Measurements from ENCODE around the gene SYNPO2L.

DNA sequence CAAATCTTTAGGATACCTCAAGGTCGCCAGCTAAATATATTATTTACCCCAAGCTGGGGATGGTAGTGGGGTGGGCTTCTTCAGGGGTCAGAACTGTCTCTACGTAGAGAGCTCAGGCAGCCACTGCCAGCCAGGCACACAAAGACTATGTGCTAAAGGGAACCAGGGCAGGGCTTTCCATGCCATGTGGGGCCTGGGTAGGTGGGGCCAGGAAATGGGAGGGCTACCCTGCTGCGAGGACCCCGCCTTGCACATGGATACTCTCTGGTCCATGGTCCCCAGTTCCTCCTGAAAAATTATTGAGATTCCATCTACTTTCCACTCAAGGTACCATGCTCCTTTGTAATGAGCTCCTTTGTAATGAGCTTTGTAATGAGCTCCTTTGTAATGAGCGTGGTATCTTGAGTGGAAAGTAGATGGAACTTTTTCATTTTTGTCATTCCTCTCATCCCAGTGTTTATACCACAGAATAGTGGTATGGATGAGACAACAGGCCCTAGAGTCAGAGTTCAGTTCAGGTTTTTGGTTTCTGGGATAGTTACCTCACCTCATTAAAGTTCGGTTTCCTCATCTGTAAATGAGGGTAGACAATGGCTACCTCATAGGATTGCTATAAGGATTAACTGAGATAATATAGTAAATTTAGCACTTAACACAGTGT lies 5.8 kb downstream of the SYNPO2L start:
- TF ChIP-seq POLR2AphosphoS5 (IDR thresholded peaks at IDR 0.05): no peak
- TF ChIP-seq, protein P1, sequence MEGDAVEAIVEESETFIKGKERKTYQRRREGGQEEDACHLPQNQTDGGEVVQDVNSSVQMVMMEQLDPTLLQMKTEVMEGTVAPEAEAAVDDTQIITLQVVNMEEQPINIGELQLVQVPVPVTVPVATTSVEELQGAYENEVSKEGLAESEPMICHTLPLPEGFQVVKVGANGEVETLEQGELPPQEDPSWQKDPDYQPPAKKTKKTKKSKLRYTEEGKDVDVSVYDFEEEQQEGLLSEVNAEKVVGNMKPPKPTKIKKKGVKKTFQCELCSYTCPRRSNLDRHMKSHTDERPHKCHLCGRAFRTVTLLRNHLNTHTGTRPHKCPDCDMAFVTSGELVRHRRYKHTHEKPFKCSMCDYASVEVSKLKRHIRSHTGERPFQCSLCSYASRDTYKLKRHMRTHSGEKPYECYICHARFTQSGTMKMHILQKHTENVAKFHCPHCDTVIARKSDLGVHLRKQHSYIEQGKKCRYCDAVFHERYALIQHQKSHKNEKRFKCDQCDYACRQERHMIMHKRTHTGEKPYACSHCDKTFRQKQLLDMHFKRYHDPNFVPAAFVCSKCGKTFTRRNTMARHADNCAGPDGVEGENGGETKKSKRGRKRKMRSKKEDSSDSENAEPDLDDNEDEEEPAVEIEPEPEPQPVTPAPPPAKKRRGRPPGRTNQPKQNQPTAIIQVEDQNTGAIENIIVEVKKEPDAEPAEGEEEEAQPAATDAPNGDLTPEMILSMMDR (IDR thresholded peaks at IDR 0.05): no peak
